Ishikawa (cell line): Measurements from ENCODE around the gene ABCC3.

Source experiments
- CEBPB ChIP-seq: IDR thresholded peaks from 2 replicates; pipeline ENCODE4 v1.6.1; 2012
- CREB1 ChIP-seq: IDR thresholded peaks from 2 replicates; pipeline ENCODE4 v1.6.1; 2012; ENCODE audit warnings: low read depth
- EGR1 ChIP-seq: IDR thresholded peaks from 2 replicates; pipeline ENCODE4 v1.6.1; 2012
- EP300 ChIP-seq: IDR thresholded peaks from 2 replicates; pipeline ENCODE4 v1.6.1; 2012; ENCODE audit warnings: borderline replicate concordance
- FOXM1 ChIP-seq: IDR thresholded peaks from 2 replicates; pipeline ENCODE4 v1.6.1; 2012; ENCODE audit warnings: low read depth, borderline replicate concordance
- NFIC ChIP-seq: IDR thresholded peaks from 2 replicates; pipeline ENCODE4 v1.6.1; 2012
- RAD21 ChIP-seq: IDR thresholded peaks from 2 replicates; pipeline ENCODE4 v1.6.1; 2012; ENCODE audit warnings: low read depth
- TAF1 ChIP-seq: IDR thresholded peaks from 2 replicates; pipeline ENCODE4 v1.6.1; 2012; ENCODE audit warnings: low read depth, mild to moderate bottlenecking
- TEAD4 ChIP-seq: IDR thresholded peaks from 2 replicates; pipeline ENCODE4 v1.6.1; 2012
- USF1 ChIP-seq: IDR thresholded peaks from 2 replicates; pipeline ENCODE4 v1.6.1; 2012
- YY1 ChIP-seq: IDR thresholded peaks from 2 replicates; pipeline ENCODE4 v1.6.1; 2012; ENCODE audit warnings: low read depth
- ZBTB7A ChIP-seq: IDR thresholded peaks from 2 replicates; pipeline ENCODE4 v1.6.1; 2012; ENCODE audit warnings: low read depth
- TF ChIP-seq, protein P1 (sequence below): IDR thresholded peaks from 2 replicates; pipeline ENCODE4 v1.6.1; 2012
- TF ChIP-seq, protein P2 (sequence below): IDR thresholded peaks from 2 replicates; pipeline ENCODE4 v1.6.1; 2012; ENCODE audit warnings: low read depth, mild to moderate bottlenecking

DNA sequence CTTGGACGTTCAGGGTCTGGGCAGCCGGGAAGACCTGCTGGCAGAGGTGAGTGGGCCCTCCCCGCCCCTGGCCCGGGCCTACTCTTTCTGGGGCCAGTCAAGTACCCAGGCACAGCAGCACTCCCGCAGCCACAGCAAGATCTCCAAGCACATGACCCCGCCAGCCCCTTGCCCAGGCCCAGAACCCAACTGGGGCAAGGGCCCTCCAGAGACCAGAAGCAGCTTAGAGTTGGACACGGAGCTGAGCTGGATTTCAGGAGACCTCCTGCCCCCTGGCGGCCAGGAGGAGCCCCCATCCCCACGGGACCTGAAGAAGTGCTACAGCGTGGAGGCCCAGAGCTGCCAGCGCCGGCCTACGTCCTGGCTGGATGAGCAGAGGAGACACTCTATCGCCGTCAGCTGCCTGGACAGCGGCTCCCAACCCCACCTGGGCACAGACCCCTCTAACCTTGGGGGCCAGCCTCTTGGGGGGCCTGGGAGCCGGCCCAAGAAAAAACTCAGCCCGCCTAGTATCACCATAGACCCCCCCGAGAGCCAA lies 8.6 kb upstream of the ABCC3 start:
- TF ChIP-seq, protein P1, sequence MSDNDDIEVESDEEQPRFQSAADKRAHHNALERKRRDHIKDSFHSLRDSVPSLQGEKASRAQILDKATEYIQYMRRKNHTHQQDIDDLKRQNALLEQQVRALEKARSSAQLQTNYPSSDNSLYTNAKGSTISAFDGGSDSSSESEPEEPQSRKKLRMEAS = no peak
- TF ChIP-seq EP300 (no peak), CEBPB (no peak), NFIC (no peak), YY1 (no peak), USF1 (no peak), CREB1 (no peak), TAF1 (no peak), RAD21 (peak; percentile 85), TEAD4 (no peak), EGR1 (no peak), ZBTB7A (no peak), FOXM1 (no peak)
- TF ChIP-seq, protein P2, sequence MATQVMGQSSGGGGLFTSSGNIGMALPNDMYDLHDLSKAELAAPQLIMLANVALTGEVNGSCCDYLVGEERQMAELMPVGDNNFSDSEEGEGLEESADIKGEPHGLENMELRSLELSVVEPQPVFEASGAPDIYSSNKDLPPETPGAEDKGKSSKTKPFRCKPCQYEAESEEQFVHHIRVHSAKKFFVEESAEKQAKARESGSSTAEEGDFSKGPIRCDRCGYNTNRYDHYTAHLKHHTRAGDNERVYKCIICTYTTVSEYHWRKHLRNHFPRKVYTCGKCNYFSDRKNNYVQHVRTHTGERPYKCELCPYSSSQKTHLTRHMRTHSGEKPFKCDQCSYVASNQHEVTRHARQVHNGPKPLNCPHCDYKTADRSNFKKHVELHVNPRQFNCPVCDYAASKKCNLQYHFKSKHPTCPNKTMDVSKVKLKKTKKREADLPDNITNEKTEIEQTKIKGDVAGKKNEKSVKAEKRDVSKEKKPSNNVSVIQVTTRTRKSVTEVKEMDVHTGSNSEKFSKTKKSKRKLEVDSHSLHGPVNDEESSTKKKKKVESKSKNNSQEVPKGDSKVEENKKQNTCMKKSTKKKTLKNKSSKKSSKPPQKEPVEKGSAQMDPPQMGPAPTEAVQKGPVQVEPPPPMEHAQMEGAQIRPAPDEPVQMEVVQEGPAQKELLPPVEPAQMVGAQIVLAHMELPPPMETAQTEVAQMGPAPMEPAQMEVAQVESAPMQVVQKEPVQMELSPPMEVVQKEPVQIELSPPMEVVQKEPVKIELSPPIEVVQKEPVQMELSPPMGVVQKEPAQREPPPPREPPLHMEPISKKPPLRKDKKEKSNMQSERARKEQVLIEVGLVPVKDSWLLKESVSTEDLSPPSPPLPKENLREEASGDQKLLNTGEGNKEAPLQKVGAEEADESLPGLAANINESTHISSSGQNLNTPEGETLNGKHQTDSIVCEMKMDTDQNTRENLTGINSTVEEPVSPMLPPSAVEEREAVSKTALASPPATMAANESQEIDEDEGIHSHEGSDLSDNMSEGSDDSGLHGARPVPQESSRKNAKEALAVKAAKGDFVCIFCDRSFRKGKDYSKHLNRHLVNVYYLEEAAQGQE = no peak
